H9 (cell line): ENCODE data around the gene IQCE. TPM values are rescaled to one million over a fixed set of nuclear protein-coding genes. Genes with fewer than 3 reads are reported as not detected.
A peak's percentile ranks its signal among the peaks of the same experiment; 100 is the strongest.

Experiments
- DNase-seq: peaks from one replicate; pipeline ENCODE4 v3.0.0-alpha.2; 2017
- H2AFZ ChIP-seq: one replicate; pipeline ENCODE4 v1.6.1; 2013; ENCODE audit warnings: mild to moderate bottlenecking, low read length, control low read depth, moderate library complexity
- H2AK5ac ChIP-seq: 2 replicates; pipeline ENCODE4 v1.6.1; 2013; ENCODE audit warnings: low read length, control low read depth, mixed read lengths; ENCODE audit not compliant: insufficient read length
- H2BK120ac ChIP-seq: one replicate; pipeline ENCODE4 v1.6.1; 2013; ENCODE audit warnings: low read depth, mild to moderate bottlenecking, low read length, control low read depth, inconsistent platforms; ENCODE audit not compliant: poor library complexity, severe bottlenecking
- H2BK12ac ChIP-seq: 2 replicates; pipeline ENCODE4 v1.6.1; 2013; ENCODE audit warnings: low read length, control low read depth, mixed read lengths, low read depth; ENCODE audit not compliant: insufficient read length
- H2BK15ac ChIP-seq: 2 replicates; pipeline ENCODE4 v1.6.1; 2013; ENCODE audit warnings: low read depth, low read length, control low read depth
- H2BK20ac ChIP-seq: one replicate; pipeline ENCODE4 v1.6.1; 2013; ENCODE audit warnings: low read depth, mild to moderate bottlenecking, low read length, control low read depth, inconsistent platforms; ENCODE audit not compliant: poor library complexity, severe bottlenecking
- H2BK5ac ChIP-seq: 2 replicates; pipeline ENCODE4 v1.6.1; 2013; ENCODE audit warnings: low read length, control low read depth, mixed read lengths; ENCODE audit not compliant: insufficient read length
- H3K14ac ChIP-seq: 2 replicates; pipeline ENCODE4 v1.6.1; 2013; ENCODE audit warnings: low read length, control low read depth; ENCODE audit not compliant: insufficient read depth
- H3K18ac ChIP-seq: 2 replicates; pipeline ENCODE4 v1.6.1; 2013; ENCODE audit warnings: low read depth, mild to moderate bottlenecking, mixed read lengths, low read length, control low read depth; ENCODE audit not compliant: insufficient read length
- H3K23ac ChIP-seq: 2 replicates; pipeline ENCODE4 v1.6.1; 2013; ENCODE audit warnings: low read length, control low read depth, mixed read lengths, low read depth; ENCODE audit not compliant: insufficient read length
- H3K23me2 ChIP-seq: 2 replicates; pipeline ENCODE4 v1.6.1; 2013; ENCODE audit warnings: low read depth, mild to moderate bottlenecking, mixed read lengths, low read length, control low read depth; ENCODE audit not compliant: insufficient read length, poor library complexity, severe bottlenecking
- H3K27ac ChIP-seq: 2 replicates; pipeline ENCODE4 v1.5.1; 2013; ENCODE audit warnings: low read length, control low read depth, mixed read lengths, low read depth; ENCODE audit not compliant: insufficient read length
- H3K27me3 ChIP-seq: 2 replicates; pipeline ENCODE4 v1.6.1; 2013; ENCODE audit warnings: low read length, control low read depth, inconsistent platforms; ENCODE audit not compliant: insufficient read depth
- H3K4ac ChIP-seq: 2 replicates; pipeline ENCODE4 v1.6.1; 2013; ENCODE audit warnings: low read depth, mild to moderate bottlenecking, control low read depth, inconsistent platforms, low read length, moderate library complexity
- H3K4me1 ChIP-seq: 2 replicates; pipeline ENCODE4 v1.6.1; 2013; ENCODE audit warnings: low read length, control low read depth, inconsistent platforms; ENCODE audit not compliant: insufficient read depth
- H3K4me2 ChIP-seq: 2 replicates; pipeline ENCODE4 v1.6.1; 2013; ENCODE audit warnings: low read length, control low read depth, mixed read lengths; ENCODE audit not compliant: insufficient read length, insufficient read depth
- H3K56ac ChIP-seq: 2 replicates; pipeline ENCODE4 v1.6.1; 2013; ENCODE audit warnings: low read depth, mild to moderate bottlenecking, mixed read lengths, low read length, control low read depth; ENCODE audit not compliant: insufficient read length
- H3K79me1 ChIP-seq: 2 replicates; pipeline ENCODE4 v1.6.1; 2013; ENCODE audit warnings: low read depth, mild to moderate bottlenecking, moderate library complexity, low read length, control low read depth, inconsistent platforms; ENCODE audit not compliant: insufficient read depth, poor library complexity, severe bottlenecking
- H3K79me2 ChIP-seq: 2 replicates; pipeline ENCODE4 v1.6.1; 2013; ENCODE audit warnings: low read length, control low read depth, inconsistent platforms; ENCODE audit not compliant: insufficient read depth
- H3K9ac ChIP-seq: 2 replicates; pipeline ENCODE4 v1.6.1; 2013; ENCODE audit warnings: low read length, control low read depth, mixed read lengths; ENCODE audit not compliant: insufficient read length; ENCODE audit errors: extremely low read depth
- H3K9me3 ChIP-seq: one replicate; pipeline ENCODE4 v1.6.1; 2013; ENCODE audit warnings: low read depth, low read length, inconsistent platforms; ENCODE audit not compliant: control insufficient read depth
- H3T11ph ChIP-seq: one replicate; pipeline ENCODE4 v1.6.1; 2013; ENCODE audit warnings: mild to moderate bottlenecking, low read length, control low read depth, inconsistent platforms
- H4K20me1 ChIP-seq: one replicate; pipeline ENCODE4 v1.6.1; 2013; ENCODE audit not compliant: control insufficient read depth, insufficient read length, insufficient read depth
- H4K5ac ChIP-seq: 2 replicates; pipeline ENCODE4 v1.6.1; 2013; ENCODE audit warnings: low read depth, mild to moderate bottlenecking, mixed read lengths, low read length, control low read depth; ENCODE audit not compliant: insufficient read length
- H4K8ac ChIP-seq: replicated peaks from 2 replicates; pipeline ENCODE4 v1.6.1; 2013; ENCODE audit warnings: low read length, control low read depth, mixed read lengths, low read depth; ENCODE audit not compliant: insufficient read length
- H4K91ac ChIP-seq: 2 replicates; pipeline ENCODE4 v1.6.1; 2013; ENCODE audit warnings: low read depth, mild to moderate bottlenecking, moderate library complexity, mixed read lengths, low read length, control low read depth; ENCODE audit not compliant: insufficient read length
- H3K27ac Mint-ChIP-seq, 3 experiments: 2 replicates in 2 of 3; 3 replicates in 1 of 3; pipeline ENCODE4 v1.8.0; 2020 to 2021; ENCODE audit warnings: mixed read lengths in 3 of 3, mild to moderate bottlenecking in 1 of 3, moderate library complexity in 1 of 3
- H3K27me3 Mint-ChIP-seq: 2 replicates; pipeline ENCODE4 v1.8.0; 2021; ENCODE audit warnings: low read depth, mild to moderate bottlenecking, moderate library complexity, mixed read lengths
- H3K36me3 Mint-ChIP-seq, 3 experiments: 2 replicates in 2 of 3; 3 replicates in 1 of 3; pipeline ENCODE4 v1.8.0; 2020 to 2021; ENCODE audit warnings: low read depth in 3 of 3, mixed read lengths in 3 of 3; ENCODE audit not compliant: insufficient read depth in 1 of 3
- H3K4me1 Mint-ChIP-seq, 2 experiments: 2 replicates each; pipeline ENCODE4 v1.8.0; 2020; ENCODE audit warnings: mixed read lengths in 2 of 2
- H3K4me3 Mint-ChIP-seq, 2 experiments: 2 replicates in 1 of 2; 3 replicates in 1 of 2; pipeline ENCODE4 v1.8.0; 2020 to 2021; ENCODE audit warnings: mild to moderate bottlenecking in 2 of 2, mixed read lengths in 2 of 2, moderate library complexity in 1 of 2
- H3K9me3 Mint-ChIP-seq, 2 experiments: 2 replicates in 1 of 2; 3 replicates in 1 of 2; pipeline ENCODE4 v1.8.0; 2020; ENCODE audit warnings: mild to moderate bottlenecking in 2 of 2, mixed read lengths in 2 of 2, moderate library complexity in 1 of 2
- WGBS: extraction: QIAGEN DNeasy Blood & Tissue Kit; methylation state at CpG from one replicate; pipeline ENCODE4 v1.1.7; 2013; ENCODE audit warnings: missing lambda C conversion rate, low lambda C conversion rate, mixed read lengths; ENCODE audit not compliant: insufficient read length; ENCODE audit errors: extremely low coverage; 5-methylcytosine and 5-hydroxymethylcytosine counted together
- total RNA-seq: library from RNA; stranded (reverse); gene quantifications from 2 replicates; pipeline ENCODE4 v1.2.1, GENCODE V29; 2021
- TF ChIP-seq, protein P1 (sequence below): fragments of 200-600 bp; sonication (generic); conservative IDR thresholded peaks from 3 replicates; pipeline ENCODE4 v1.8.0; 2021; ENCODE audit warnings: antibody characterized with exemption, mild to moderate bottlenecking

IQCE gene
- total RNA-seq, 1 experiment from 2014 or later, result 7.0 TPM

DNA sequence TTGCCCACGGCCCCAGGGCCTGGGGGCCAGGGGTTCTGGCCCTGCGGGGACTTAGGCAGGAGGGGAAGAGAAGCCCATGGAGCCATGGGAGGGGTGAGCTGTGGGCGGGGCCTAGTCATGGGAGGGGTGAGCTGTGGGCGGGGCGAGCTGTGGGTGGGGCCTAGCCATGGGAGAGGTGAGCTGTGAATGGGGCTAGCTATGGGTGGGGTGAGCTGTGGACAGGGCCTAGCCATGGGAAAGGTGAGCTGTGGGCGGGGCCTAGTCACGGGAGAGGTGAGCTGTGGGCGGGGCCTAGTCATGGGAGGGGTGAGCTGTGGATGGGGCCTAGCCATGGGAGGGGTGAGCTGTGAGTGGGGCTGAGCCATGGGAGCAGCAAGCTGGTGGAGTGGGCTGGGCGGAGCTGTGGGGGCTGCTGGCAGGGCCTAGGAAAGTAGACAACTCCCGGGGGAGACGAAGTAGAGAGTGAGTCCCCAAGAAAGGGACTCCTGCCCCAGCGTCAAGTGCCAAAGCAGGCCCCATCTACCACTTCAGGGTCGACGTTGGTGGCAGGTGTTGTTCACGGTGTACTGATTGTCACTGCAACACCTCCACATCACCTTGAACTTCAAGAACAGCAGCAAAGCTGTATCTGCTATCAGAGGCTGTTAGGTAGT is 53.8 kb downstream of the IQCE start:
- peaks cover 5% of the 10 kb centered on the region; the same call in 1 of the 2 replicates for H3K4me1 ChIP-seq
- no peak overlapping the region for H2BK15ac ChIP-seq
- H2BK20ac ChIP-seq, result no peak overlapping the region
- H3K79me1 ChIP-seq, result no peaks in the 10 kb centered on the region
- H4K91ac ChIP-seq, result no peak overlapping the region
- no peak overlapping the region for H4K5ac ChIP-seq
- H3K9me3 ChIP-seq, result no peaks in the 10 kb centered on the region
- H3K4ac ChIP-seq, result no peak overlapping the region
- H3K27ac ChIP-seq, result no peak overlapping the region
- DNase-seq, result peak; percentile 98
- no peaks in the 10 kb centered on the region for H4K20me1 ChIP-seq
- WGBS, result no CpG with 5 or more reads among the region's 15 CpGs
- no peaks in the 10 kb centered on the region; a peak in 1 of 7 replicates for H3K36me3 Mint-ChIP-seq
- H3K14ac ChIP-seq, result no peak overlapping the region
- no peak overlapping the region for H2AK5ac ChIP-seq
- H3T11ph ChIP-seq, result no peak overlapping the region
- H3K27me3 Mint-ChIP-seq, result peaks cover 1% of the 10 kb centered on the region; the same call in 1 of the 2 replicates
- no peak overlapping the region for H3K9ac ChIP-seq
- no peaks in the 10 kb centered on the region for H3K23me2 ChIP-seq
- H3K4me1 Mint-ChIP-seq, result peaks cover 33 to 38% of the 10 kb centered on the region in 2 experiments
- H4K8ac ChIP-seq, result no peak overlapping the region
- H3K23ac ChIP-seq, result no peak overlapping the region
- H2AFZ ChIP-seq, result no peak overlapping the region
- H3K4me3 Mint-ChIP-seq, result no peak overlapping the region
- H3K18ac ChIP-seq, result no peak overlapping the region
- H3K27me3 ChIP-seq, result no peaks in the 10 kb centered on the region
- no peak overlapping the region for H2BK12ac ChIP-seq
- no peak overlapping the region for H3K56ac ChIP-seq
- peak overlapping the region in 2 of 3 experiments; percentile 74 to 84; a peak in 4 of 7 replicates for H3K27ac Mint-ChIP-seq
- H3K9me3 Mint-ChIP-seq, result no peaks in the 10 kb centered on the region
- no peaks in the 10 kb centered on the region for H3K79me2 ChIP-seq
- no peak overlapping the region for H2BK120ac ChIP-seq
- no peak overlapping the region for H2BK5ac ChIP-seq
- no peak overlapping the region for H3K4me2 ChIP-seq
- TF ChIP-seq, protein P1, sequence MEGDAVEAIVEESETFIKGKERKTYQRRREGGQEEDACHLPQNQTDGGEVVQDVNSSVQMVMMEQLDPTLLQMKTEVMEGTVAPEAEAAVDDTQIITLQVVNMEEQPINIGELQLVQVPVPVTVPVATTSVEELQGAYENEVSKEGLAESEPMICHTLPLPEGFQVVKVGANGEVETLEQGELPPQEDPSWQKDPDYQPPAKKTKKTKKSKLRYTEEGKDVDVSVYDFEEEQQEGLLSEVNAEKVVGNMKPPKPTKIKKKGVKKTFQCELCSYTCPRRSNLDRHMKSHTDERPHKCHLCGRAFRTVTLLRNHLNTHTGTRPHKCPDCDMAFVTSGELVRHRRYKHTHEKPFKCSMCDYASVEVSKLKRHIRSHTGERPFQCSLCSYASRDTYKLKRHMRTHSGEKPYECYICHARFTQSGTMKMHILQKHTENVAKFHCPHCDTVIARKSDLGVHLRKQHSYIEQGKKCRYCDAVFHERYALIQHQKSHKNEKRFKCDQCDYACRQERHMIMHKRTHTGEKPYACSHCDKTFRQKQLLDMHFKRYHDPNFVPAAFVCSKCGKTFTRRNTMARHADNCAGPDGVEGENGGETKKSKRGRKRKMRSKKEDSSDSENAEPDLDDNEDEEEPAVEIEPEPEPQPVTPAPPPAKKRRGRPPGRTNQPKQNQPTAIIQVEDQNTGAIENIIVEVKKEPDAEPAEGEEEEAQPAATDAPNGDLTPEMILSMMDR, result no peak
